Thyroid gland (tissue), 4 donors: ENCODE data around the gene FCGR3A. TPM values are rescaled to one million over a fixed set of nuclear protein-coding genes. Genes with fewer than 3 reads are reported as not detected.
"Not testable (repeated sequence)": the region's sequence is repeated elsewhere in the genome, so short reads cannot be mapped to it uniquely, and the experiment has no call there.

Source experiments
- DNase-seq, 2 donors: peaks; one replicate each; pipeline ENCODE4 v3.0.0-alpha.2; 2019
- H3K27ac ChIP-seq, 3 donors: fragments of 200-600 bp; sonication (generic); 1 replicate in 2 of 3; 2 replicates in 1 of 3; pipeline ENCODE4 v1.5.1; 2016 to 2019; ENCODE audit warnings: mild to moderate bottlenecking in 1 of 3, moderate library complexity in 1 of 3
- H3K27me3 ChIP-seq: fragments of 200-600 bp; sonication (generic); one replicate; pipeline ENCODE4 v1.5.1; 2019
- H3K36me3 ChIP-seq, 2 donors: fragments of 200-600 bp; sonication (generic); one replicate each; pipeline ENCODE4 v1.5.1; 2016 to 2019
- H3K4me1 ChIP-seq, 2 donors: fragments of 200-600 bp; sonication (generic); one replicate each; pipeline ENCODE4 v1.5.1; 2017 to 2019
- H3K4me3 ChIP-seq, 3 donors: fragments of 200-600 bp; sonication (generic); replicated peaks in 1 of 3; 1 replicate in 2 of 3; 2 replicates in 1 of 3; pipeline ENCODE4 v1.5.1; 2016; ENCODE audit warnings: mild to moderate bottlenecking in 1 of 3
- H3K9me3 ChIP-seq: fragments of 200-600 bp; sonication (generic); one replicate; pipeline ENCODE4 v1.5.1; 2017
- WGBS, 2 donors: methylation state at CpG; one replicate each; pipeline ENCODE4 v1.1.5; 2017; 5-methylcytosine and 5-hydroxymethylcytosine counted together
- intact Hi-C: fragments of 100-400 bp; cut with DNase I; formaldehyde crosslinking; loops from one replicate; pipeline ENCODE4 v1.15.1; 2023
- total RNA-seq, 4 donors: library from RNA; depleted of rRNA; stranded (reverse); fragments of >200 nt; gene quantifications; one replicate each; pipeline ENCODE4 v1.2.3, GENCODE V29; 2016

The FCGR3A gene
- total RNA-seq, 4 donors from 2014 or later: 1.7 to 11.7 (median 7.6) TPM

GRCh38 chr1:161554340-161554739 lies 4.7 kb upstream of the FCGR3A start:
- H3K36me3 ChIP-seq, H3K27ac ChIP-seq, H3K4me3 ChIP-seq, H3K27me3 ChIP-seq, H3K9me3 ChIP-seq, DNase-seq, H3K4me1 ChIP-seq, intact Hi-C loops: not testable (repeated sequence)
- WGBS, 2 donors: 89 to 94% methylated on average over 3 of the region's 3 CpGs

- H3K4me1 ChIP-seq, DNase-seq, H3K27me3 ChIP-seq, H3K4me3 ChIP-seq, intact Hi-C loops, H3K9me3 ChIP-seq, H3K27ac ChIP-seq, H3K36me3 ChIP-seq: not testable (repeated sequence)
- 66 to 85% methylated on average over 2 of the region's 2 CpGs for WGBS, 2 donors
Observed at GRCh38 chr1:161553631-161554030, 4.0 kb upstream of the FCGR3A start.

GRCh38 chr1:161550942-161551341 lies 1.3 kb upstream of the FCGR3A start:
- 86 to 93% methylated on average over 5 of the region's 5 CpGs for WGBS, 2 donors
- H3K27ac ChIP-seq: not testable (repeated sequence)

GRCh38 chr1:161548749-161549406 lies 740 bp downstream of the FCGR3A start:
- not testable (repeated sequence) for H3K27ac ChIP-seq, DNase-seq

More at GRCh38 chr1:161550942-161551341, 1.3 kb upstream of the FCGR3A start:
- H3K4me1 ChIP-seq, H3K36me3 ChIP-seq, H3K4me3 ChIP-seq, intact Hi-C loops, DNase-seq, H3K9me3 ChIP-seq, H3K27me3 ChIP-seq: not testable (repeated sequence)

GRCh38 chr1:161547995-161548741 lies 1.4 kb downstream of the FCGR3A start:
- H3K4me1 ChIP-seq, intact Hi-C loops, DNase-seq, H3K4me3 ChIP-seq, H3K27ac ChIP-seq, H3K27me3 ChIP-seq, H3K36me3 ChIP-seq, H3K9me3 ChIP-seq: not testable (repeated sequence)
- 73 to 87% methylated on average over 7 of the region's 8 CpGs for WGBS, 2 donors

More at GRCh38 chr1:161548749-161549406, 740 bp downstream of the FCGR3A start:
- H3K4me3 ChIP-seq, H3K36me3 ChIP-seq, H3K27me3 ChIP-seq, intact Hi-C loops, H3K4me1 ChIP-seq, H3K9me3 ChIP-seq: not testable (repeated sequence)
- 94 to 100% methylated on average over 1 of the region's 2 CpGs for whole genome bisulfite sequencing, 2 donors

- H3K27ac ChIP-seq, DNase-seq, intact Hi-C loops, H3K27me3 ChIP-seq, H3K36me3 ChIP-seq, H3K4me3 ChIP-seq, H3K4me1 ChIP-seq, H3K9me3 ChIP-seq: not testable (repeated sequence)
- WGBS, 2 donors: 79 to 87% methylated on average over 10 to 11 of the region's 11 CpGs
Observed at GRCh38 chr1:161545005-161545731, 4.5 kb downstream of the FCGR3A start.

GRCh38 chr1:161543125-161543524 lies 6.5 kb downstream of the FCGR3A start:
- intact Hi-C loops, H3K9me3 ChIP-seq, H3K27ac ChIP-seq, H3K36me3 ChIP-seq, H3K4me3 ChIP-seq, H3K4me1 ChIP-seq, H3K27me3 ChIP-seq, DNase-seq: not testable (repeated sequence)
- WGBS, 2 donors: 79 to 91% methylated on average over 1 of the region's 1 CpG

- DNase-seq, intact Hi-C loops, H3K27ac ChIP-seq, H3K4me3 ChIP-seq, H3K36me3 ChIP-seq, H3K4me1 ChIP-seq, H3K9me3 ChIP-seq, H3K27me3 ChIP-seq: not testable (repeated sequence)
- 84 to 91% methylated on average over 5 of the region's 5 CpGs for WGBS, 2 donors
Observed at GRCh38 chr1:161542091-161542559, 7.5 kb downstream of the FCGR3A start.

- 45 to 60% methylated on average over 10 of the region's 10 CpGs for WGBS, 2 donors
- H3K27ac ChIP-seq, H3K36me3 ChIP-seq, DNase-seq, H3K9me3 ChIP-seq, H3K4me1 ChIP-seq, H3K27me3 ChIP-seq, intact Hi-C loops: not testable (repeated sequence)
- H3K4me3 ChIP-seq: peak overlapping the region in 1 of 3 donors; percentile 23
Observed at GRCh38 chr1:161540570-161540960, 9.1 kb downstream of the FCGR3A start.

GRCh38 chr1:161539731-161540569 lies 9.7 kb downstream of the FCGR3A start:
- H3K36me3 ChIP-seq, H3K4me1 ChIP-seq, H3K27me3 ChIP-seq, intact Hi-C loops, H3K9me3 ChIP-seq: not testable (repeated sequence)
- peak overlapping the region in 2 of 3 donors; percentile 8 to 23 for H3K4me3 ChIP-seq
- 6% methylated on average over 40 to 41 of the region's 41 CpGs for WGBS, 2 donors
- DNase-seq: peak; percentile 56 to 60
- H3K27ac ChIP-seq: peak overlapping the region; percentile 20 to 30 (median 28)

- DNase-seq, H3K4me1 ChIP-seq, H3K4me3 ChIP-seq, H3K36me3 ChIP-seq, H3K9me3 ChIP-seq, H3K27me3 ChIP-seq, intact Hi-C loops, H3K27ac ChIP-seq: not testable (repeated sequence)
- WGBS, 2 donors: 94 to 95% methylated on average over 7 of the region's 7 CpGs
Observed at GRCh38 chr1:161538925-161539479, 10.6 kb downstream of the FCGR3A start.
